ENCODE data around the gene STAC2. TPM values are rescaled to one million over a fixed set of nuclear protein-coding genes. Genes with fewer than 3 reads are reported as not detected.

Gene STAC2
- polyA plus RNA-seq, 3 donors = 0.09 to 0.22 (median 0.12) TPM

- no peak overlapping the region for H3K27ac ChIP-seq (ENCODE audit: low read depth, low read length)
Observed at GRCh38 chr17:39236450-39236927, 10.7 kb upstream of the STAC2 start.

GRCh38 chr17:39235555-39236449 is 10.1 kb upstream of the STAC2 start:
- WGBS, 3 donors = 31 to 36% (median 34%) methylated on average over 18 of the region's 18 CpGs
- H3K27ac ChIP-seq (ENCODE audit: low read depth, low read length) = no peak overlapping the region

More at GRCh38 chr17:39236450-39236927, 10.7 kb upstream of the STAC2 start:
- 48 to 67% (median 61%) methylated on average over 5 of the region's 5 CpGs for WGBS, 3 donors

GRCh38 chr17:39231591-39232551 is 6.1 kb upstream of the STAC2 start:
- H3K27ac ChIP-seq (ENCODE audit: low read depth, low read length) = no peak overlapping the region
- WGBS, 3 donors = 7 to 12% (median 11%) methylated on average over 22 of the region's 22 CpGs

GRCh38 chr17:39231091-39231561 is 5.4 kb upstream of the STAC2 start:
- no peak overlapping the region for H3K27ac ChIP-seq (ENCODE audit: low read depth, low read length)
- WGBS, 3 donors = 42 to 47% (median 45%) methylated on average over 10 of the region's 10 CpGs

- no peak overlapping the region for H3K27ac ChIP-seq (ENCODE audit: low read depth, low read length)
- 31 to 85% (median 83%) methylated on average over 1 of the region's 1 CpG for WGBS, 3 donors
Observed at GRCh38 chr17:39230361-39230760, 4.6 kb upstream of the STAC2 start.

- WGBS, 3 donors = 44 to 62% (median 48%) methylated on average over 11 of the region's 11 CpGs
- H3K27ac ChIP-seq (ENCODE audit: low read depth, low read length) = no peak overlapping the region
Observed at GRCh38 chr17:39229274-39229913, 3.6 kb upstream of the STAC2 start.

- H3K27ac ChIP-seq (ENCODE audit: low read depth, low read length) = no peak overlapping the region
- 69 to 73% (median 70%) methylated on average over 2 of the region's 2 CpGs for WGBS, 3 donors
Observed at GRCh38 chr17:39227364-39227919, 1.7 kb upstream of the STAC2 start.

- H3K27ac ChIP-seq (ENCODE audit: low read depth, low read length) = no peak overlapping the region
- WGBS, 3 donors = 14 to 15% (median 14%) methylated on average over 24 of the region's 24 CpGs
Observed at GRCh38 chr17:39225959-39226683, 376 bp upstream of the STAC2 start.

- no peak overlapping the region for H3K27ac ChIP-seq (ENCODE audit: low read depth, low read length)
- WGBS, 3 donors = 2% methylated on average over 54 to 68 of the region's 68 CpGs
Observed at GRCh38 chr17:39224778-39225307, 902 bp downstream of the STAC2 start.

GRCh38 chr17:39223907-39224777 is 1.6 kb downstream of the STAC2 start:
- H3K27ac ChIP-seq (ENCODE audit: low read depth, low read length) = no peak overlapping the region
- 21 to 40% (median 37%) methylated on average over 33 of the region's 33 CpGs for WGBS, 3 donors

GRCh38 chr17:39222866-39223834 is 2.6 kb downstream of the STAC2 start:
- no peak overlapping the region for H3K27ac ChIP-seq (ENCODE audit: low read depth, low read length)
- 77 to 83% (median 82%) methylated on average over 9 of the region's 9 CpGs for WGBS, 3 donors

GRCh38 chr17:39222151-39222550 is 3.6 kb downstream of the STAC2 start:
- 81 to 89% (median 87%) methylated on average over 6 to 7 of the region's 7 CpGs for WGBS, 3 donors

GRCh38 chr17:39221572-39221971 is 4.2 kb downstream of the STAC2 start:
- 93 to 96% (median 96%) methylated on average over 6 of the region's 6 CpGs for WGBS, 3 donors
- no peak overlapping the region for H3K27ac ChIP-seq (ENCODE audit: low read depth, low read length)

More at GRCh38 chr17:39222151-39222550, 3.6 kb downstream of the STAC2 start:
- H3K27ac ChIP-seq (ENCODE audit: low read depth, low read length) = no peak overlapping the region

GRCh38 chr17:39219647-39220154 is 6.0 kb downstream of the STAC2 start:
- H3K27ac ChIP-seq (ENCODE audit: low read depth, low read length) = no peak overlapping the region
- WGBS, 3 donors = 55 to 64% (median 63%) methylated on average over 8 of the region's 8 CpGs

GRCh38 chr17:39218906-39219305 is 6.8 kb downstream of the STAC2 start:
- WGBS, 3 donors = 69 to 75% (median 71%) methylated on average over 8 of the region's 8 CpGs
- H3K27ac ChIP-seq (ENCODE audit: low read depth, low read length) = no peak overlapping the region
